Liver (tissue), 9 donors: ENCODE measurements around the gene PFAS. TPM values are rescaled to one million over a fixed set of nuclear protein-coding genes. Genes with fewer than 3 reads are reported as not detected.
"Not testable (repeated sequence)": the region's sequence is repeated elsewhere in the genome, so short reads cannot be mapped to it uniquely, and the experiment has no call there.

Experiments
- DNase-seq: peaks from one replicate; pipeline ENCODE4 v3.0.0-alpha.2; 2017; ENCODE audit warnings: low spot score
- H3K27ac ChIP-seq, 2 donors: one replicate each; pipeline ENCODE4 v1.7.0; 2013; ENCODE audit warnings: inconsistent platforms in 2 of 2, low read length in 2 of 2, control low read depth in 1 of 2, low read depth in 1 of 2, mild to moderate bottlenecking in 1 of 2
- H3K27me3 ChIP-seq, 4 donors: one replicate each; pipeline versions ENCODE4 v1.6.1 to v1.7.0; 2013; ENCODE audit warnings: low read length in 3 of 4, inconsistent platforms in 1 of 4, mild to moderate bottlenecking in 1 of 4, moderate library complexity in 1 of 4; ENCODE audit not compliant: control insufficient read depth in 4 of 4, insufficient read depth in 4 of 4
- H3K36me3 ChIP-seq, 4 donors: one replicate each; pipeline versions ENCODE4 v1.6.1 to v1.7.0; 2013; ENCODE audit warnings: low read length in 3 of 4, mild to moderate bottlenecking in 3 of 4, low read depth in 1 of 4, moderate library complexity in 1 of 4; ENCODE audit not compliant: control insufficient read depth in 4 of 4, insufficient read depth in 3 of 4
- H3K4me1 ChIP-seq, 4 donors: one replicate each; pipeline versions ENCODE4 v1.6.1 to v1.7.0; 2013; ENCODE audit warnings: low read length in 3 of 4, mild to moderate bottlenecking in 3 of 4, moderate library complexity in 1 of 4; ENCODE audit not compliant: control insufficient read depth in 4 of 4, insufficient read depth in 4 of 4
- H3K4me3 ChIP-seq, 3 donors: one replicate each; pipeline versions ENCODE4 v1.6.1 to v1.7.0; 2013; ENCODE audit warnings: low read length in 3 of 3, control low read depth in 1 of 3, low read depth in 1 of 3, mild to moderate bottlenecking in 1 of 3
- H3K9ac ChIP-seq, 2 donors: one replicate each; pipeline ENCODE4 v1.7.0; 2013; ENCODE audit warnings: low read length in 2 of 2, mild to moderate bottlenecking in 2 of 2, moderate library complexity in 2 of 2, control low read depth in 1 of 2, low read depth in 1 of 2
- H3K9me3 ChIP-seq, 4 donors: one replicate each; pipeline versions ENCODE4 v1.6.1 to v1.7.0; 2013; ENCODE audit warnings: low read length in 3 of 4; ENCODE audit not compliant: control insufficient read depth in 4 of 4
- EGR1 ChIP-seq, 2 donors: IDR thresholded peaks; 2 replicates each; pipeline ENCODE4 v1.6.1; 2016 to 2018; ENCODE audit warnings: antibody characterized with exemption in 2 of 2, low read depth in 2 of 2
- FOXA1 ChIP-seq: IDR thresholded peaks from 2 replicates; pipeline ENCODE4 v1.6.1; 2016; ENCODE audit warnings: antibody characterized with exemption
- FOXA2 ChIP-seq: IDR thresholded peaks from 2 replicates; pipeline ENCODE4 v1.6.1; 2016; ENCODE audit warnings: antibody characterized with exemption
- GABPA ChIP-seq, 2 donors: IDR thresholded peaks in 1 of 2; conservative IDR thresholded peaks in 1 of 2; 2 replicates each; pipeline ENCODE4 v1.6.1; 2016; ENCODE audit warnings: antibody characterized with exemption in 2 of 2, mild to moderate bottlenecking in 1 of 2, moderate library complexity in 1 of 2
- HNF4A ChIP-seq, 2 donors: conservative IDR thresholded peaks; 2 replicates each; pipeline ENCODE4 v1.6.1; 2016; ENCODE audit warnings: antibody characterized with exemption in 2 of 2, mild to moderate bottlenecking in 2 of 2
- JUND ChIP-seq, 2 donors: IDR thresholded peaks; 2 replicates each; pipeline ENCODE4 v1.6.1; 2016; ENCODE audit warnings: antibody characterized with exemption in 2 of 2
- NR2F2 ChIP-seq: IDR thresholded peaks from 2 replicates; pipeline ENCODE4 v1.6.1; 2016; ENCODE audit warnings: antibody characterized with exemption
- RXRA ChIP-seq, 2 donors: IDR thresholded peaks; 2 replicates each; pipeline ENCODE4 v1.6.1; 2017 to 2018; ENCODE audit warnings: antibody characterized with exemption in 2 of 2, mild to moderate bottlenecking in 1 of 2
- SP1 ChIP-seq: IDR thresholded peaks from 2 replicates; pipeline ENCODE4 v1.6.1; 2018; ENCODE audit warnings: antibody characterized with exemption, mild to moderate bottlenecking
- YY1 ChIP-seq: IDR thresholded peaks from 2 replicates; pipeline ENCODE4 v1.6.1; 2016; ENCODE audit warnings: antibody characterized with exemption, mild to moderate bottlenecking
- WGBS: extraction: QIAGEN DNeasy Blood & Tissue Kit; methylation state at CpG from one replicate; pipeline ENCODE4 v1.1.7; 2013; 5-methylcytosine and 5-hydroxymethylcytosine counted together
- polyA plus RNA-seq, 2 donors: library from polyadenylated mRNA; stranded (reverse) in 1 of 2; unstranded in 1 of 2; fragments of 200-250 nt in 1 of 2; fragments of >200 nt in 1 of 2; fragmentation: Nextera tagmentation in 1 of 2; extraction: Ambion mirVana in 1 of 2; gene quantifications; one replicate each; pipeline versions ENCODE4 v1.2.1 to v1.2.3, GENCODE V29; 2013 to 2015
- total RNA-seq, 2 donors: library from RNA; depleted of rRNA; stranded (reverse); fragments of >200 nt; gene quantifications; one replicate each; pipeline ENCODE4 v1.2.3, GENCODE V29; 2014
- TF ChIP-seq, protein P1 (sequence below): IDR thresholded peaks from 2 replicates; pipeline ENCODE4 v1.6.1; 2016; ENCODE audit warnings: antibody characterized with exemption
- TF ChIP-seq, protein P2 (sequence below): IDR thresholded peaks from 2 replicates; pipeline ENCODE4 v1.6.1; 2016; ENCODE audit warnings: antibody characterized with exemption
- TF ChIP-seq, protein P3 (sequence below): IDR thresholded peaks from 2 replicates; pipeline ENCODE4 v1.6.1; 2016; ENCODE audit warnings: antibody characterized with exemption, mild to moderate bottlenecking
- donor health status: healthy.
- donor health status: healthy.
- donor health status: healthy.
- donor health status: healthy.
- donor health status: healthy.

Gene PFAS
- total and polyA plus RNA-seq, 4 donors: 6.0 to 18.5 (median 10.8) TPM

DNA sequence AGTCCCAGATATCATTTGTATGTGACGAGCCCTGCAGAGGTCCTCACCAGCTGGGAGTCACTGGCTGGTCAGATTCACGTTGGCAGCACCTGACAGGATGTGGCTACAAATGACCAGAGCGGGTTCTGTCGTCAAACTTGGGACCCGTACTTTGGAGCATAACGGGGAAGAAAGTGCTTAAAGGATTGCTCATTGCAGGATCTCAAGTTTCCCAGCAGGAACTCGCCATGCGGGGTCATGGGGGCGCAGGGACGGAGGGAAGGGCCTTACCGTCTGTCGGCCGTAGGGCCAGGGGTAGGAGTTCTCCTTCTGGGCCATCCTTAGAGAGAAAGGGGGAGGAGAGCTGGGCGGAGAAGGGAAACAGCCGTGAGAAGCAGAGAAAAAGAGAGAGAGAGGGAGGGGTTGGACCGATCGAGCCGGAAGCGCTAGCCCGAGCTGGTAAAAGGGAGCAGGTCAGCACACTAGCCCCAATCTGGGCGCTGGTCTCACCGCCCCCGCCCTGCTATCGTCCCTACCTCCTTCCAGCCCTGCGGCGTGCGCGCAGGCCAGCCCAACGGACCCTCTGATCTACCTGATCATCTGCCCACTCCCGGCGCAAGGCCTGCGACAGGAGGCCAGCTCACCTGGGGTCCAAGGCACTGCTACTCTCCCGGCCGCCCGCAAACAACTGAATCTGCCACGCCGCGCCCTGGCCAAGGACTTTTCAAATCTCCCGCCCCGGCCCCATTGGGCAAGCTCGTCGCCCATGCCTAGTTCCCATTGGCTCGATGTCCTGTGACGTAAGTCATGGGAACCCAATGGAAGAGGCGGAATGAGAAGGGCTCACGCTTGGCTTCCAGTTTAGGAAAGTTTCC, 39.0 kb upstream of the PFAS start, which contains the start of gene AURKB:
TSS of gene AURKB (minus strand) at position 669 of the 854 bp plus-strand sequence. CDS start at position 318, 351 bp downstream.
- no peaks in the 10 kb centered on the region for H3K36me3 ChIP-seq
- peak within 1 kb of the TSS; percentile 54 to 55 for H3K27ac ChIP-seq

DNA sequence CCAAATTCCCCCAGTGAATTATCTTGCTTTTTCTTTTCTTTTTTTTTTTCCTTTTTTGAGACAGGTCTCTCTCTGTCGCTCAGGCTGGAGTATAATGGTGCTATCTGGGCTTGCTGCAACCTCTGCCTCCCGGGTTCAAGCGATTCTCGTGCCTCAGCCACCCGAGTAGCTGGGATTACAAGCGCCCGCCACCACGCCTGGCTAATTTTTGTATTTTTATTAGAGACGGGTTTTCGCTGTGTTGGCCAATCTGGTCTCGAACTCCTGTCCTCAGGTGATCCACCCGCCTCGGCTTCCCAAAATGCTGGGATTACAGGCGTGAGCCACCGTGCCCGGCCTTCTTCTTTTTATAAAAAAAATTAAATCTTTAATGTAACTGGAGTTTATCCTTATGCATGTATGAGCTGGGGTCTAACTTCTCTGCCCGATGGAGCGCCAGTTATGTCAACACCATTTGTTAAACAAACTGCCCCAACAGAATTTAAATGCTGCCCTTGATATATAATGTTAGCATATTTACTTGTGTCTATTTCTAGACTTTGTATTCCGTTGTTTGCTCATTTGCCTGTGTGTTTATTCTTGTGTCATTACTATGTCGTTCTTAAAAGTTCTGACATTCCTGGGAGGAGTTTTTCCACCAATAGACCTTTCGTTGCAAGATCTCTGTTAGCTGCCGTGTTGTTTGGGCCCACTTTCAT, 38.2 kb upstream of the PFAS start:
- DNase-seq: no peak
- peak overlapping the region; percentile 54 to 55 for H3K27ac ChIP-seq
- WGBS: 10% methylated on average over 22 of the region's 22 CpGs
- TF ChIP-seq SP1: peak; percentile 86
- peak in 1 of 2 donors; percentile 9 for TF ChIP-seq RXRA (IDR thresholded peaks at IDR 0.05)
- TF ChIP-seq YY1: peak; percentile 25
- no peak for TF ChIP-seq GABPA (IDR thresholded peaks at IDR 0.05 in 1 of 2, conservative IDR thresholded peaks at IDR 0.05 in 1 of 2)
- peak; percentile 46 to 72 for TF ChIP-seq HNF4A (conservative IDR thresholded peaks at IDR 0.05)
- H3K36me3 ChIP-seq: no peaks in the 10 kb centered on the region
- peak overlapping the region; percentile 46 to 67 (median 50) for H3K4me3 ChIP-seq
- H3K9me3 ChIP-seq: no peaks in the 10 kb centered on the region
- peak overlapping the region in 1 of 2 donors; percentile 59 for H3K9ac ChIP-seq
- peaks cover 5 to 12% (median 8%) of the 10 kb centered on the region in 4 donors for H3K4me1 ChIP-seq
- H3K27me3 ChIP-seq: no peaks in the 10 kb centered on the region

More for the DNA sequence above, 39.0 kb upstream of the PFAS start, which contains the start of gene AURKB:
- Histone ChIP-seq H3K4me3 (peak within 1 kb of the TSS; percentile 46 to 67 (median 50)), H3K27me3 (no peaks in the 10 kb centered on the region), H3K4me1 (peaks cover 5 to 12% (median 8%) of the 10 kb centered on the region in 4 donors), H3K9ac (peak within 1 kb of the TSS in 1 of 2 donors; percentile 59), H3K9me3 (no peaks in the 10 kb centered on the region)
- WGBS: 12% methylated on average over 46 of the region's 46 CpGs
- no peak for TF ChIP-seq EGR1 (IDR thresholded peaks at IDR 0.05; ENCODE audit: low read depth in 2 of 2)
- no peak for TF ChIP-seq YY1
- TF ChIP-seq FOXA2: no peak
- no peak for TF ChIP-seq RXRA (IDR thresholded peaks at IDR 0.05)
- TF ChIP-seq, protein P1, sequence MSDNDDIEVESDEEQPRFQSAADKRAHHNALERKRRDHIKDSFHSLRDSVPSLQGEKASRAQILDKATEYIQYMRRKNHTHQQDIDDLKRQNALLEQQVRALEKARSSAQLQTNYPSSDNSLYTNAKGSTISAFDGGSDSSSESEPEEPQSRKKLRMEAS: peak; percentile 74
- no peak for TF ChIP-seq JUND (IDR thresholded peaks at IDR 0.05)
- peak; percentile 96 for DNase-seq

DNA sequence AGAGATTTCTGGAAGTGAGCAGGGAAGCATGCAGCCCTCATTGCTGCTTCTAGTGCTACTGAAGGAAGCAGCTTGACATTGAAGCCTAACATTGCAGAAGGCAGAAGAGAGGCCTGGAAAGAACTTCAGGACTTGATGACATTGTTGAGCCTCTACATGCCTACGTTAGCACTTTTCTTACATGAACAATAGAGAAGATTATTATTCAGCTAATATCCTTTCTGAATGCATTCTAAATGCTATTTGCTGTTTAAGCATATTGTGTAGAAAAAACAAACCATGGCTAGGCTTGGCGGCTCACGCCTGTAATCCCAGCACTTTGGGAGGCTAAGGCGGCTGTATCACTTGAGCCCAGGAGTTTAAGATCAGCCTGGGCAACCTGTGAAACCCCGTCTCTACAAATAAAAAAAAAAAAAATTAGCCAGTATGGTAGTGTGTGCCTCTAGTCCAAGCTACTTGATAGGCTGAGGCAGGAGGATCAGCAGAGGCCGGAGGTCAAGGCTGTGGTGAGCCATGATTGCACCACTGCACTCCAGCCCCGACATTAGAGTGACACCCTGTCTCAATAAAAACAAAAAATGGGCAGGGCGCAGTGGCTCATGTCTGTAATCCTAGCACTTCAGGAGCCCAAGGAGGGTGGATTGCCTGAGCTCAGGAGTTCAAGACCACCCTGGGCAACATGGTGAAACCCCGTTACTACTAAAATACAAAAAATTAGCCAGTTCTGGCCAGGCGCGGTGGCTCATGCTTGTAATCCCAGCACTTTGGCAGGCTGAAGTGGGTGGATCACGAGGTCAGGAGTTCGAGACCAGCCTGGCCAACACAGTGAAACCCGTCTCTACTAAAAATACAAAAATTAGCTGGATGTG, 36.5 kb upstream of the PFAS start:
- Histone ChIP-seq H3K27ac (no peak overlapping the region), H3K9ac (no peak overlapping the region), H3K27me3 (no peaks in the 10 kb centered on the region), H3K4me3 (no peak overlapping the region), H3K36me3 (no peaks in the 10 kb centered on the region), H3K4me1 (peaks cover 5 to 12% (median 8%) of the 10 kb centered on the region in 4 donors), H3K9me3 (no peaks in the 10 kb centered on the region)
- DNase-seq: no peak
- WGBS: 80% methylated on average over 14 of the region's 14 CpGs
- TF ChIP-seq EGR1 (IDR thresholded peaks at IDR 0.05; ENCODE audit: low read depth in 2 of 2): no peak
- peak; percentile 81 for TF ChIP-seq NR2F2
- TF ChIP-seq FOXA1: no peak
- peak; percentile 24 to 37 for TF ChIP-seq RXRA (IDR thresholded peaks at IDR 0.05)
- TF ChIP-seq HNF4A (conservative IDR thresholded peaks at IDR 0.05): peak; percentile 37 to 63
- TF ChIP-seq, protein P2, sequence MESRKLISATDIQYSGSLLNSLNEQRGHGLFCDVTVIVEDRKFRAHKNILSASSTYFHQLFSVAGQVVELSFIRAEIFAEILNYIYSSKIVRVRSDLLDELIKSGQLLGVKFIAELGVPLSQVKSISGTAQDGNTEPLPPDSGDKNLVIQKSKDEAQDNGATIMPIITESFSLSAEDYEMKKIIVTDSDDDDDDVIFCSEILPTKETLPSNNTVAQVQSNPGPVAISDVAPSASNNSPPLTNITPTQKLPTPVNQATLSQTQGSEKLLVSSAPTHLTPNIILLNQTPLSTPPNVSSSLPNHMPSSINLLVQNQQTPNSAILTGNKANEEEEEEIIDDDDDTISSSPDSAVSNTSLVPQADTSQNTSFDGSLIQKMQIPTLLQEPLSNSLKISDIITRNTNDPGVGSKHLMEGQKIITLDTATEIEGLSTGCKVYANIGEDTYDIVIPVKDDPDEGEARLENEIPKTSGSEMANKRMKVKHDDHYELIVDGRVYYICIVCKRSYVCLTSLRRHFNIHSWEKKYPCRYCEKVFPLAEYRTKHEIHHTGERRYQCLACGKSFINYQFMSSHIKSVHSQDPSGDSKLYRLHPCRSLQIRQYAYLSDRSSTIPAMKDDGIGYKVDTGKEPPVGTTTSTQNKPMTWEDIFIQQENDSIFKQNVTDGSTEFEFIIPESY: no peak
- TF ChIP-seq, protein P3, sequence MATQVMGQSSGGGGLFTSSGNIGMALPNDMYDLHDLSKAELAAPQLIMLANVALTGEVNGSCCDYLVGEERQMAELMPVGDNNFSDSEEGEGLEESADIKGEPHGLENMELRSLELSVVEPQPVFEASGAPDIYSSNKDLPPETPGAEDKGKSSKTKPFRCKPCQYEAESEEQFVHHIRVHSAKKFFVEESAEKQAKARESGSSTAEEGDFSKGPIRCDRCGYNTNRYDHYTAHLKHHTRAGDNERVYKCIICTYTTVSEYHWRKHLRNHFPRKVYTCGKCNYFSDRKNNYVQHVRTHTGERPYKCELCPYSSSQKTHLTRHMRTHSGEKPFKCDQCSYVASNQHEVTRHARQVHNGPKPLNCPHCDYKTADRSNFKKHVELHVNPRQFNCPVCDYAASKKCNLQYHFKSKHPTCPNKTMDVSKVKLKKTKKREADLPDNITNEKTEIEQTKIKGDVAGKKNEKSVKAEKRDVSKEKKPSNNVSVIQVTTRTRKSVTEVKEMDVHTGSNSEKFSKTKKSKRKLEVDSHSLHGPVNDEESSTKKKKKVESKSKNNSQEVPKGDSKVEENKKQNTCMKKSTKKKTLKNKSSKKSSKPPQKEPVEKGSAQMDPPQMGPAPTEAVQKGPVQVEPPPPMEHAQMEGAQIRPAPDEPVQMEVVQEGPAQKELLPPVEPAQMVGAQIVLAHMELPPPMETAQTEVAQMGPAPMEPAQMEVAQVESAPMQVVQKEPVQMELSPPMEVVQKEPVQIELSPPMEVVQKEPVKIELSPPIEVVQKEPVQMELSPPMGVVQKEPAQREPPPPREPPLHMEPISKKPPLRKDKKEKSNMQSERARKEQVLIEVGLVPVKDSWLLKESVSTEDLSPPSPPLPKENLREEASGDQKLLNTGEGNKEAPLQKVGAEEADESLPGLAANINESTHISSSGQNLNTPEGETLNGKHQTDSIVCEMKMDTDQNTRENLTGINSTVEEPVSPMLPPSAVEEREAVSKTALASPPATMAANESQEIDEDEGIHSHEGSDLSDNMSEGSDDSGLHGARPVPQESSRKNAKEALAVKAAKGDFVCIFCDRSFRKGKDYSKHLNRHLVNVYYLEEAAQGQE: no peak
- peak; percentile 17 for TF ChIP-seq YY1
- peak; percentile 45 for TF ChIP-seq SP1

DNA sequence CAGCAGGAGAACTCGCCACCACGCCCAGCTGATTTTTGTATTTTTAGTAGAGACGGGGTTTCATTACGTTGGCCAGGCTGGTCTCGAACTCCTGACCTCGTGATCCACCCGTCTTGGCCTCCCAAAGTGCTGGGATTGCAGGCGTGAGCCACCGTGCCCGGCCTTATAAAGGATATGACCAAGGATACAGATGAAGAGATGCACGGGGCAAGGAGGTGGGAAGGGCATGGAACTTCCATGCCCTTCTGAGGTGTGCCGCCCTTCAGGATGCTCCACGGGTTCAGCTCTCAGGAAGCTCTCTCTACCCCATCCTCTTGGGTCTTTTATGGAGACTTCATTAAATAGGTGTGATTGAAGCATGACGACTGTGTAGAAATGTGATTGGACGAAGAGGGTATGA, 35.1 kb upstream of the PFAS start:
- not testable (repeated sequence) for DNase-seq, H3K36me3 ChIP-seq, H3K4me3 ChIP-seq, H3K27me3 ChIP-seq, H3K27ac ChIP-seq, H3K9me3 ChIP-seq, H3K9ac ChIP-seq
- H3K4me1 ChIP-seq: peaks cover 5 to 12% (median 8%) of the 10 kb centered on the region in 4 donors
- 94% methylated on average over 15 of the region's 15 CpGs for WGBS
